Naive B cell (primary cell): Measurements from ENCODE around the gene PERP. TPM values are rescaled to one million over a fixed set of nuclear protein-coding genes. Genes with fewer than 3 reads are reported as not detected.
"Not testable (repeated sequence)": the region's sequence is repeated elsewhere in the genome, so short reads cannot be mapped to it uniquely, and the experiment has no call there.

ENCODE experiments used
- ATAC-seq, 2 donors: fragments of 150-1000 bp; cut with Tn5 transposase; 2 replicates each; pipeline ENCODE4 v1.10.0; 2021; ENCODE audit warnings: low read depth in 2 of 2, mild to moderate bottlenecking in 2 of 2, moderate library complexity in 2 of 2
- DNase-seq: peaks from one replicate; pipeline ENCODE4 v3.0.0; 2022
- H3K27ac Mint-ChIP-seq, 6 donors: one replicate each; pipeline ENCODE4 v1.8.0; 2020 to 2022; ENCODE audit warnings: mild to moderate bottlenecking in 6 of 6, mixed read lengths in 6 of 6, moderate library complexity in 5 of 6, inconsistent platforms in 2 of 6
- H3K27me3 Mint-ChIP-seq, 3 donors: one replicate each; pipeline ENCODE4 v1.8.0; 2021 to 2022; ENCODE audit warnings: mixed read lengths in 3 of 3, mild to moderate bottlenecking in 1 of 3
- H3K36me3 Mint-ChIP-seq, 2 donors: one replicate each; pipeline ENCODE4 v1.8.0; 2020 to 2022; ENCODE audit warnings: mixed read lengths in 2 of 2, inconsistent platforms in 1 of 2, mild to moderate bottlenecking in 1 of 2
- H3K4me1 Mint-ChIP-seq, 3 donors: one replicate each; pipeline ENCODE4 v1.8.0; 2020 to 2022; ENCODE audit warnings: mixed read lengths in 3 of 3, inconsistent platforms in 1 of 3, mild to moderate bottlenecking in 1 of 3, moderate library complexity in 1 of 3
- H3K4me3 Mint-ChIP-seq, 8 donors: one replicate each; pipeline ENCODE4 v1.8.0; 2020 to 2022; ENCODE audit warnings: mild to moderate bottlenecking in 8 of 8, mixed read lengths in 8 of 8, moderate library complexity in 8 of 8, inconsistent platforms in 2 of 8
- H3K9me3 Mint-ChIP-seq, 7 donors: one replicate each; pipeline ENCODE4 v1.8.0; 2020 to 2022; ENCODE audit warnings: mixed read lengths in 7 of 7, mild to moderate bottlenecking in 5 of 7, inconsistent platforms in 2 of 7, moderate library complexity in 1 of 7
- polyA plus RNA-seq, 6 donors: library from polyadenylated mRNA; unstranded; fragments of 300-500 nt; fragmentation: Illumina TruSeq; gene quantifications; one replicate each; pipeline ENCODE4 v1.2.3, GENCODE V29; 2021; ENCODE audit warnings: low read depth in 6 of 6

Gene PERP
- polyA plus RNA-seq, 6 donors from 2014 or later, result 0.08 to 0.27 (median 0.13) TPM; not detected in 3

DNA sequence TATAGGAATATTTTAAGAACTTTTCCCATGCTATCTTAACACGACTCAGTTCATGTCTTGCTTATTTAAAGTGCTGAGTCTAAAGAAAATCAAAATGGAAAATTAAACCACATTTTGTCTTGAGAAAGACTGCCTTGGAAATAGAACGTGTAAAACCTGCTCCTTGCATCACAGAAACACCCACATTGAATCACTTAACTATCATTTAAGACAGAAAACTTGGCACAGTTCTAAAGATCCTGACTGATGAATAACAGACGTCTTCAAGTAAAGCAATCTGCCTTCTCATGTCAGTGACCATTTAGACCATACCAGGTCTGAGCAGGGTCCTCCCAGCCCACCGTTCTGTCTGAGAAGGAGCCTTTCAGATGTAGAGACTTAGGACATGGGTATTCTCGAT, 7.4 kb downstream of the PERP start:
- ATAC-seq (no peak), DNase-seq (no peak)
- Mint-ChIP-seq H3K4me3 (no peak overlapping the region), H3K36me3 (peaks cover 4 to 13% of the 10 kb centered on the region in 2 donors), H3K27me3 (peaks cover 40 to 68% (median 65%) of the 10 kb centered on the region in 3 donors), H3K27ac (no peak overlapping the region), H3K4me1 (no peaks in the 10 kb centered on the region), H3K9me3 (peaks cover 0 to 15% (median 8%) of the 10 kb centered on the region in 7 donors)

DNA sequence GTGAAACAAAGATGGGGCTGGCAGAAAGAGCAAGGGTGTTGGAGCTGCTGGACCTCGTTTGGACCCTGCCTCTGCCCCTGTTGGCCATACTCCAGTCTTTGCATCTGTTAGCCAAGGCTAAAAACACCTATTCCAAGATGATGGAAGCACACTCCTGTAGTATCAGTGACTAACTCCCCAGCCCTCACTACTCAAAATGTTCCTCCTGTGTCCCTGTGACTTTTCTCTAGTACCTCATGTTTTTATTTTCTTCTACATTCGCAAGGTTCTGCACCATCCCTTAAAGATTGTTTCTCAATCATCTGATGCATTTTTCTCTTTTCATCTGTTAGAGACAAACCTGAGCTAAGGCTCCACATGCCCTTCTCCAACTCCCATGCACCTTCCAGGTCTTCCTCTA, 8.9 kb downstream of the PERP start:
- Mint-ChIP-seq H3K4me1 (no peaks in the 10 kb centered on the region), H3K4me3 (no peak overlapping the region), H3K27me3 (peaks cover 32 to 61% (median 55%) of the 10 kb centered on the region in 3 donors), H3K27ac (no peak overlapping the region), H3K9me3 (peaks cover 0 to 15% (median 8%) of the 10 kb centered on the region in 7 donors), H3K36me3 (peaks cover 4 to 13% of the 10 kb centered on the region in 2 donors)
- no peak for DNase-seq
- no peak for ATAC-seq

DNA sequence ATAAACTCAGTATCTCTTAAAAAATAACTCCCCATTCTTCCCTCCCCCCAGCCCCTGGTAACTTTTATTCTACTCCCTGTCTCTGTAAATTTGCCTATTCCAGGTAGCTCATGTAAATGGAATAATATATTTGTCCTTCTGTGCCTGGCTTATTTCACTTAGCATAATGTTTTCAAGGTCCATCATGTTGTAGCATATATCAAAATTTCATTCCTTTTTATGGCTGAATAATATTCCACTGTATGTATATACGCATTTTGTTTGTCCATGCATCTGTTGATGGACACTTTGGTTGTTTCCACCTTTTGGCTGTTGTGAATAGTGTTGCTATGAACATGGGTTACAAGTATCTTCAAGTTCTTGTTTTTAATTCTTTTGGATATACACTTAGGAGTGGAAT, 13.0 kb downstream of the PERP start:
- H3K9me3 Mint-ChIP-seq, result peaks cover 0 to 15% (median 8%) of the 10 kb centered on the region in 7 donors
- H3K36me3 Mint-ChIP-seq, result peaks cover 0 to 13% of the 10 kb centered on the region in 2 donors
- ATAC-seq (no peak), DNase-seq (no peak)
- H3K27ac Mint-ChIP-seq, result no peak overlapping the region
- H3K4me3 Mint-ChIP-seq, result no peak overlapping the region
- peaks cover 27 to 59% (median 52%) of the 10 kb centered on the region in 3 donors for H3K27me3 Mint-ChIP-seq
- peaks cover 0 to 4% (median 3%) of the 10 kb centered on the region in 3 donors for H3K4me1 Mint-ChIP-seq

DNA sequence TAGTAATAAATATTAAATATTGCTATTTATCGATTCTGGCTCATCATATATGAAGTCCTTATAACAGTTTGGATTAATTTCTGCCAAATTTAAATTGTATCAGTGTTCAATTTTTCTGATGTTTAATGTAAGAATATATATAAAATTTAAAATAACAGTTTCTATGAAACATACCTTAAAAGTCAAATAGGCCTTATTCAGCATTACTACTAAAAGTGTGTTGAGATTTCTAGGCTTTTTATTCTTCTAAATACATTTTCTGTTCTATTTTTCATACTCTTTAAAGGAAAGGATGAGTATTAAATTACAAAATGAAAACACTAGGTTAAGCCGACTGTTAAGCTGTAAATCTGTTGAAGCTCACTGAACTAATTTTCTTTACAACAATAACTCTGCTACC, 13.6 kb downstream of the PERP start:
- DNase-seq (no peak), ATAC-seq (no peak)
- Mint-ChIP-seq H3K4me1 (peaks cover 0 to 4% (median 3%) of the 10 kb centered on the region in 3 donors), H3K27ac (no peak overlapping the region), H3K36me3 (peaks cover 0 to 11% of the 10 kb centered on the region in 2 donors), H3K27me3 (peaks cover 29 to 59% (median 48%) of the 10 kb centered on the region in 3 donors), H3K4me3 (no peak overlapping the region), H3K9me3 (peaks cover 0 to 11% (median 5%) of the 10 kb centered on the region in 7 donors)

DNA sequence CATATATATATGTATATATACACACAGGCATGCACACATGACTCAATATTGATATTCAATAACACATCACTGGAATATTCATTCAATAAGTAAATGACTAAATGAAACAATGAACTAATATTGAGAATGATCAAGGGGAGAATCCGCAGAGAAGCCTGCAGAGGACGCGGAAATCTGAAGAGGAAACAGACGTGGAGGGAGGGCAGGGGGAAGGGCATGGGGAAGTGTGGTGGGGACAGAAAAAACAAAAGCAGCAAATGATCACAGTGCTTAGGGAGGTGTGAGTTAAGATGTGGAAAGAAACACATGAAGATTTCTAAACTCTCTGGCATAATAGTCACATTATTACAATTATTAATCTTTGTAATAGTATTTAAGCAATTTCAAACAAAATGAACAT, 14.5 kb downstream of the PERP start:
- peaks cover 0 to 2% of the 10 kb centered on the region in 2 donors for H3K36me3 Mint-ChIP-seq
- no peak for ATAC-seq
- peaks cover 0 to 3% (median 0%) of the 10 kb centered on the region in 7 donors for H3K9me3 Mint-ChIP-seq
- no peak for DNase-seq
- H3K27me3 Mint-ChIP-seq, result peaks cover 24 to 59% (median 48%) of the 10 kb centered on the region in 3 donors
- H3K4me3 Mint-ChIP-seq, result no peak overlapping the region
- no peak overlapping the region for H3K27ac Mint-ChIP-seq
- H3K4me1 Mint-ChIP-seq, result peaks cover 0 to 4% (median 3%) of the 10 kb centered on the region in 3 donors

DNA sequence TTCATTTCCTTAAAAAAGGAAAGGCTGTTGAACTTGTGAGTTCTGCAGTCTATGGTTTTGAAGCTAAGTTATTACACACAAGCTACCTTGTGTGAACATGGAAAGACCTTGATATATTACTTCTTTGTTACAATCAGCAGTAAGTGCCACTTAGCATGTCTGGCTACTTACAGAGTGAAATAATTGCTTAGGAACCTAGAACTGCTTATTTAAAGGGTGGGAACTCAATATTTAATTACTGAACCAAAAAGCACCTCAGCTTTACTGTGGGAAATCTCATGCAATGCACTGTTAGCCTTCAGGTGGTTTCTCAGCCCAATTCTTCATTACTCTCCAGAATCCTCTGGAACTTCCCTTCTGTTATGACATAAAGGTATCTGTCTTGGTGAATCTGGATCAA, 17.9 kb downstream of the PERP start:
- Mint-ChIP-seq H3K27ac (no peak overlapping the region), H3K36me3 (no peaks in the 10 kb centered on the region), H3K9me3 (peaks cover 0 to 1% (median 0%) of the 10 kb centered on the region in 7 donors), H3K27me3 (peaks cover 22 to 47% (median 41%) of the 10 kb centered on the region in 3 donors), H3K4me1 (peaks cover 0 to 4% (median 3%) of the 10 kb centered on the region in 3 donors), H3K4me3 (no peak overlapping the region)
- no peak for DNase-seq
- no peak for ATAC-seq

DNA sequence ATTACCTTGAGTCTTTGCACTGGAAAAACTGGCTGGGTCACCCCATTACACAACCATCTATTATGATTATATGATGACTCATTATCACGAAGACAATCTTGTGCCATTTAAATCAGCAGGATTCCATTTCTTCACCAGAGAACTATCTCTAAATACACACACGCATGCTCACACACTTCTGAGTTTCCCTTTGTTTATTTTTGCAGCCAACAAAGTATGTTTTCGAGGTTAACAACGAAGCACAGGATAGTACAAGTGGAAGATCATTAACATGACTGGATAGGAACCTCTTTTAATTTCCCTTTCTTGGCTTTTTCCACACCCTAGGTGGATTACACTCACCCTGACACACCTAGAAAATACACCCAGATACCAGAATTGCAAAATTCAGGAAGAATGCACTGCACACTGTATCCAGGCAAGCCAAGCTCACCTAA, 18.9 kb downstream of the PERP start:
- no peaks in the 10 kb centered on the region for H3K9me3 Mint-ChIP-seq
- H3K36me3 Mint-ChIP-seq, result no peaks in the 10 kb centered on the region
- peaks cover 0 to 4% (median 3%) of the 10 kb centered on the region in 3 donors for H3K4me1 Mint-ChIP-seq
- H3K27me3 Mint-ChIP-seq, result peaks cover 19 to 57% (median 38%) of the 10 kb centered on the region in 3 donors
- ATAC-seq, result no peak
- no peak overlapping the region for H3K4me3 Mint-ChIP-seq
- peak overlapping the region in 1 of 6 donors; percentile 39 for H3K27ac Mint-ChIP-seq
- DNase-seq, result no peak

DNA sequence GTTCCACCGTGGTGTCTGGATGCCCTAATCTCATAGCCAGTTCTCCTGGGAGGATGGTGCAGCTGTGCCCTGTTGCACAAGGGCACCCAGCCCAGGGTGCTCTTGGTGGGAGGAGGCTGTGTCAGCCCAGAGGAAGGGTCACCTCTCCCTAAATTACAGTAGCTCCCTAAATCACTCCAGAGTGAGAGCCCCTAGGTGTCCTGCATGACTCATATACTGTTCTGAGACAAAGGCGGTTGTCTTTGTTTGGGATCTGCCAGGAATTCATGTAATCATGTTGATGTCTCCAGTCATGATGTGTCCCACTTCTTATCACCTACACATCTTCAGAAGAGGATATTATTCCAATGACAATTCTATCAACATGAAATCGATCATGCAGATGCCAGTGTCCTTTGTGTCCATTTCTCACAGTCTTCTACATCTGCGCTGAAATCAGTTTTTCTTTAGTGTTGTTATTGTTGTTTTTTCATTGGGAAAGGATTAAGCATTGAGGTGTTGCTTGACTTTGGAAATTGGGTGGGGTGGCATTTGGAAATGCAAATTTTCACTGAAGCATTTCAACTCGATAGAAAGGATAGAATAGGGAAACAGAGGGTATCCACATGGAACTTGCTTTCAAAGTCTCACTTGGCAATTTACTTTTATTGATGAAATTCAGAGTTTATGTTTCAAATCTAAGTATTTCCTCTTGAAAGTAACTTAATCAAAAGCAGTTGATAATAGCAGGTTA, 19.5 kb downstream of the PERP start:
- H3K27ac Mint-ChIP-seq, result no peak overlapping the region
- no peaks in the 10 kb centered on the region for H3K36me3 Mint-ChIP-seq
- peaks cover 21 to 60% (median 41%) of the 10 kb centered on the region in 3 donors for H3K27me3 Mint-ChIP-seq

DNA sequence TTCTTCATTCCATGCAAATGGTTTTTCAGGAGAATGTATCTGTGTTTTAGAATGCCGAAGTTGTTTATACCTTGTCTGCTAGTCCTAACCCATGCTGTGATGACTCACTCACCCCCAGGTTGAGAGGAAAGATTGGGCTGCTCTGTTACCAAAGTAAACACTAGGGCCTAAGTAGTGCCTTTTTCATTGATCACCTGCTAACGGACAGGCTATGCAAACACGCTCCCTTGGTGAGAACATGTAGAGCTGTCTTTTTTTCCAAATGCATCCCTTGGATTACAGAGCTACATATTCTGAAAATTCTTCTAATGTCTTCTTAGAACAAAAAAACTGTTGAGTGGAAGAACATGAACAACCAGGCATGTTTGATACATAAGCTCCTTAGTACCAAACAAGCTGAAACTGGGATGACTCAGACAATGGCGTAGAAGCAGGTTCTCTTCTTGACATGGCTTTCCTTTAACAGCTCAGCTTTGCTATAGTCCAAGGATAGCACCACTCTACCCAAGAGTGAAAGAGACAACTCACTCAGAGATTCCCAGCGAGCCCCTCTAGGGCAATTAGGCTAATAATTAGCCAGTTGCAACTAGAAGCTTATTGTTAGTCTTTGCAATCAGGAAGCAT, 20.5 kb downstream of the PERP start:
- DNase-seq, result no peak
- no peaks in the 10 kb centered on the region for H3K4me1 Mint-ChIP-seq
- peaks cover 27 to 60% (median 45%) of the 10 kb centered on the region in 3 donors for H3K27me3 Mint-ChIP-seq

More for the DNA sequence above, 19.5 kb downstream of the PERP start:
- Mint-ChIP-seq H3K4me1 (peaks cover 0 to 4% (median 2%) of the 10 kb centered on the region in 3 donors), H3K9me3 (no peaks in the 10 kb centered on the region), H3K4me3 (no peak overlapping the region)
- no peak for ATAC-seq
- no peak for DNase-seq

DNA sequence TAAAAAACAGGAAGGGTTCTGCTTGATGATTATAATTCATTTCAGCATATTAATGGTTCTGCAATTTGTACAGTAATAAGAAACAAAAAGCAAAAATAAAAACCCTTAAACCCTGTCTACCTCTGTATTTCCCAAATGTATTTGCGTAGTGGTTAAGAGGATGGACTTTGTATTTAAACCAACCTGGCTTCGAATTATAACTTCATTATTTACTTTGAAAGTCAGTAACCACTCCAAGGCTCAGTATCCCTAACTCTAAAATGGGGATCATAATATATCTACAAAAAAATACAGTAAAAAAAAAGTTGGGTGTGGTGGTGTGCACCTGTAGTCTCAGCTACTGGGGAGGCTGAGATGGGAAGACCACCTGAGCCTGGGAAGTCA, 21.4 kb downstream of the PERP start:
- peaks cover 0 to 4% (median under 1%) of the 10 kb centered on the region in 7 donors for H3K9me3 Mint-ChIP-seq
- no peaks in the 10 kb centered on the region for H3K4me1 Mint-ChIP-seq
- peaks cover 31 to 63% (median 51%) of the 10 kb centered on the region in 3 donors for H3K27me3 Mint-ChIP-seq
- H3K36me3 Mint-ChIP-seq, result no peaks in the 10 kb centered on the region
- ATAC-seq, result no peak
- no peak overlapping the region for H3K4me3 Mint-ChIP-seq
- no peak for DNase-seq
- no peak overlapping the region for H3K27ac Mint-ChIP-seq

More for the DNA sequence above, 20.5 kb downstream of the PERP start:
- Mint-ChIP-seq H3K4me3 (no peak overlapping the region), H3K9me3 (no peaks in the 10 kb centered on the region), H3K36me3 (no peaks in the 10 kb centered on the region), H3K27ac (no peak overlapping the region)
- ATAC-seq, result no peak

DNA sequence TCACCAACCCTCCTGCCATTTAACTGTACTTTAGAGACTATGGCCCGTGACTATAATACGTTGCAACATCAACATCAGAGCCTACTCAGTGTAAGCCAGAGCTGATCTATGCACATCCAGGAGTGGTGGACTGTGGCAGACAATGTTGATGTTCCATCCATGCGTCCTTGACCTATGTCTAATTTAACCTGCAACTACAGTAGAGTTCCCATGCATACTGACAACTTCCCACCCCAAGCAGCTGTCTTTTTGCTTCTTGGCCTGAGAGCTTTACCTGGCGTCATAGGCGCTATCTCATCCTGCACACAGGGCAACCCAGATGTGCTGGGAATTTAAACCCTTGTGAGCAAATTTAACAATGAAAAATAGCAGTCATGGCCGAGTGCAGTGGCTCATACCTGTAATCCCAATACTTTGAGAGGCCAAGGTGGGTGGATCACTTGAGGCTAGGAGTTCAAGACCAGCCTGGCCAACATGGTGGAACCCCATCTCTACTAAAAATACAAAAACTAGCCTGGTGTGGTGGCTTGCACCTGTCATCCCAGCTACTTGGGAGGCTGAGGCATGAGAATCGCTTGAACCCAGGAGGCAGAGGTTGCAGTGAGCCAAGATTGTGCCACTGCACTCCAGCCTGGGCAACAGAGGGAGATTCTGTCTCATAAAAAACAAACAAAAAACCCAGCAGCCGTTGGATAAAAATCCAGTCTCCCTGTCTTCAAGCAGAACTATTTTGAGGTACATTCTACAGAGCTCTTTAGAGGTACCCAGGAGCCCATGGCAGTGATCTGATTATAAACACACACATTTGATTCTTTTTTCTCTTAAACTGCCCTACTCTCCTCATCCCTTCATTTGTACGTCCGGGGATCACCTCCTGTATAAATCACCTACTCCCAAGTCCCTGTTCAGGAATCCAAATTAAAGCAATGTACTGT, 22.0 kb downstream of the PERP start:
- H3K9me3 Mint-ChIP-seq, result peaks cover 0 to 8% (median 4%) of the 10 kb centered on the region in 7 donors
- no peaks in the 10 kb centered on the region for H3K36me3 Mint-ChIP-seq
- no peak for ATAC-seq
- no peak for DNase-seq
- H3K27me3 Mint-ChIP-seq, result peaks cover 36 to 64% (median 53%) of the 10 kb centered on the region in 3 donors
- H3K4me3 Mint-ChIP-seq, result no peak overlapping the region
- H3K27ac Mint-ChIP-seq, result no peak overlapping the region
- H3K4me1 Mint-ChIP-seq, result no peaks in the 10 kb centered on the region

DNA sequence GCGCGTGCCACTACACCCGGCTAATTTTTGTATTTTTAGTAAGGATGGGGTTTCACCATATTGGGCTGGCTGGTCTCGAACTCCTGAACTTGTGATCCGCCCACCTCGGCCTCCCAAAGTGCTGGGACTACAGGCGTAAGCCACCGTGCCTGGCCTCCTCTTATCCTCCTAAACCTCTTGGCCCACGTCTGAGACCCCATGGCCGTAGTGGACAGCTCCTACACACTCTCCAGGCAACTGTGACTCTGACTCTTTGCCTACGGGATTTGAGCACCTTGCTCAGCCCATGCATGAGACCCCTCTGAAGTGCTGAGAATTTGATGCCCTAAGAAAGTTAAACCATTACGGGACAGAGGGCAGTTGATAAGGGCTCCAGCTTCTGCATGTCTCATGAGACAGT, 25.0 kb downstream of the PERP start:
- no peak for DNase-seq
- Mint-ChIP-seq H3K36me3 (peaks cover 0 to 4% of the 10 kb centered on the region in 2 donors), H3K4me3 (no peak overlapping the region), H3K9me3 (peaks cover 2 to 11% (median 8%) of the 10 kb centered on the region in 7 donors), H3K27me3 (peaks cover 31 to 66% (median 57%) of the 10 kb centered on the region in 3 donors), H3K27ac (no peak overlapping the region), H3K4me1 (no peaks in the 10 kb centered on the region)
- ATAC-seq, result no peak

DNA sequence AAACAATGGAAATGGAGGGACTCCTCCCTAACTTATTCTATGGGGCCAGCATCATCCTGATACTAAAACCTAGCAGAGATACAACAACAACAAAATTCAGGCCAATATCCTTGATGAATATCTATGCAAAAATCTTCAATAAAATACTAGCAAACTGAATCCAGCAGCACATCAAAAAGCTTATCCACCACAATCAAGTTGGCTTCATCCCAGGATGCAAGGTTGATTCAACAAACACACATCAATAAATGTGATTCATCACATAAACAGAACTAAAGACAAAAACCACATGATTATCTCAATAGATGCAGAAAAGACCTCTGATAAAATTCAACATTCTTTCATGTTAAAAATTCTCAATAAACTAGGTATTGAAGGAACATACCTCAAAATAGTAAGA, 27.7 kb downstream of the PERP start:
- not testable (repeated sequence) for ATAC-seq, H3K4me1 Mint-ChIP-seq, H3K27ac Mint-ChIP-seq, DNase-seq, H3K4me3 Mint-ChIP-seq
- H3K9me3 Mint-ChIP-seq, result peaks cover 3 to 24% (median 13%) of the 10 kb centered on the region in 7 donors
- peaks cover 0 to 20% of the 10 kb centered on the region in 2 donors for H3K36me3 Mint-ChIP-seq
- peaks cover 35 to 86% (median 70%) of the 10 kb centered on the region in 3 donors for H3K27me3 Mint-ChIP-seq
